Lower lobe of right lung (tissue), 2 donors: ENCODE measurements around the gene TMIE. TPM values are rescaled to one million over a fixed set of nuclear protein-coding genes. Genes with fewer than 3 reads are reported as not detected.

Source experiments
- ATAC-seq, 2 donors: fragments of 200-7000 bp; cut with Tn5 transposase; one replicate each; pipeline ENCODE4 v1.9.1; 2020 to 2022; ENCODE audit warnings: mild to moderate bottlenecking in 2 of 2, moderate library complexity in 2 of 2
- DNase-seq: peaks from one replicate; pipeline ENCODE4 v3.0.0-alpha.2; 2020
- H3K27ac ChIP-seq: fragments of 200-600 bp; one replicate; pipeline ENCODE4 v1.8.0; 2022
- H3K27me3 ChIP-seq: fragments of 200-600 bp; one replicate; pipeline ENCODE4 v1.8.0; 2022; ENCODE audit warnings: low read depth
- H3K36me3 ChIP-seq: fragments of 200-600 bp; one replicate; pipeline ENCODE4 v1.8.0; 2022; ENCODE audit warnings: mild to moderate bottlenecking
- H3K4me1 ChIP-seq: fragments of 200-600 bp; one replicate; pipeline ENCODE4 v1.8.0; 2022
- H3K4me3 ChIP-seq: fragments of 200-600 bp; one replicate; pipeline ENCODE4 v1.8.0; 2022; ENCODE audit warnings: mild to moderate bottlenecking
- H3K9me3 ChIP-seq: fragments of 200-600 bp; one replicate; pipeline ENCODE4 v1.8.0; 2022
- CTCF ChIP-seq: fragments of 200-600 bp; IDR thresholded peaks from one replicate; pipeline ENCODE4 v1.8.0; 2022; ENCODE audit warnings: antibody characterized with exemption, mild to moderate bottlenecking
- intact Hi-C: fragments of 100-400 bp; cut with DNase I; formaldehyde crosslinking; loops from one replicate; pipeline ENCODE4 v1.11.0; 2022
- total RNA-seq: library from RNA; stranded (reverse); fragmentation: NEBNext Ultra II Directional; extraction: Animal tissue kit (Norgen Biotek cat#: 25700); gene quantifications from one replicate; pipeline ENCODE4 v1.2.1, GENCODE V29; 2021
- donor health status: DM: no; HTN: yes; CAD: no; lungs with severe emphysema.

TMIE gene
- total RNA-seq, 1 donor from 2014 or later, result 1.0 TPM

DNA sequence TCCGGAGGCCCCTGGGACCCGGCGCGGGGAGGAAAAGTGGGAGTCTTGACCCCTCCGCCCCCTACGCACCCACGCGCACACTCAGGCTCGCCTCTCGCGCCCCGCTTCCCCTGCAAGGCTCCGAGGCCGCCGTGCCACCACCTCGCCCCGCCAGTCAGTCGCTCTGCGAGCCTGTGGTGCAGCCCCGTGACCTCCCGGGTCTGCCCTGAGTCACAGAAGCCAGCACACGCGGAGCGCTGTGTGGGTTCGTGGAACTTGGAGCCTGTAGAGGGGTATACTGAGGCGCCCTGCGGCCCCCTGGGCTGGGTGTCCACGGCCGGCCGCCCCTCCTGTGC lies 7.3 kb upstream of the TMIE start:
- peak overlapping the region; percentile 81 for H3K4me3 ChIP-seq
- H3K9me3 ChIP-seq, result no peaks in the 10 kb centered on the region
- peak; percentile 67 for DNase-seq
- H3K27ac ChIP-seq, result peak overlapping the region; percentile 90
- peak; percentile 7 to 9 for ATAC-seq
- intact Hi-C loops, result no loop called here
- no peak for TF ChIP-seq CTCF
- H3K4me1 ChIP-seq, result peaks cover 78% of the 10 kb centered on the region
- H3K27me3 ChIP-seq, result peaks cover 6% of the 10 kb centered on the region
- H3K36me3 ChIP-seq, result no peaks in the 10 kb centered on the region

DNA sequence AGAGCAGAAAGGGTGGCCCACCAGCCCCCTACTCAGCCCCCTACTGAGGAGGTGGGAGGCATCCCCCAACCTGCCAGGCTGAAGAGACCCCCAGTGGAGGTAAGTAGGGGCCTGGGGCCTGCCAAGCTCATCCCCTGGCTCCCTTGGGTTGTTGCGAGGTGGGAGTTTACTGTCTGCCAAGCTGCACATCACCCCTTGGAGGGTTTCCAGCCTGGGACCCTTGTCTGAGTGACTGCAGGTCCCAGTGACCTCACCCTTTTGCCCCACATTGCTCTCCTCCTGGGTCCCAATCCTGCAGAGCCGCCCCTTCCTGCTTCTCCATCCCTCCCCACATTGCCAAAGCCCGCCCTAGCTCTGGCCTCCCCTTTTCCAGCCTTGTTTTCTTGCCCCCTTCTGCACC lies 6.7 kb upstream of the TMIE start:
- peaks cover 78% of the 10 kb centered on the region for H3K4me1 ChIP-seq
- peak overlapping the region; percentile 90 for H3K27ac ChIP-seq
- intact Hi-C loops, result no loop called here
- no peak for ATAC-seq
- TF ChIP-seq CTCF, result no peak
- H3K36me3 ChIP-seq, result no peaks in the 10 kb centered on the region
- peaks cover 6% of the 10 kb centered on the region for H3K27me3 ChIP-seq
- DNase-seq, result no peak
- H3K4me3 ChIP-seq, result no peak overlapping the region
- no peaks in the 10 kb centered on the region for H3K9me3 ChIP-seq

DNA sequence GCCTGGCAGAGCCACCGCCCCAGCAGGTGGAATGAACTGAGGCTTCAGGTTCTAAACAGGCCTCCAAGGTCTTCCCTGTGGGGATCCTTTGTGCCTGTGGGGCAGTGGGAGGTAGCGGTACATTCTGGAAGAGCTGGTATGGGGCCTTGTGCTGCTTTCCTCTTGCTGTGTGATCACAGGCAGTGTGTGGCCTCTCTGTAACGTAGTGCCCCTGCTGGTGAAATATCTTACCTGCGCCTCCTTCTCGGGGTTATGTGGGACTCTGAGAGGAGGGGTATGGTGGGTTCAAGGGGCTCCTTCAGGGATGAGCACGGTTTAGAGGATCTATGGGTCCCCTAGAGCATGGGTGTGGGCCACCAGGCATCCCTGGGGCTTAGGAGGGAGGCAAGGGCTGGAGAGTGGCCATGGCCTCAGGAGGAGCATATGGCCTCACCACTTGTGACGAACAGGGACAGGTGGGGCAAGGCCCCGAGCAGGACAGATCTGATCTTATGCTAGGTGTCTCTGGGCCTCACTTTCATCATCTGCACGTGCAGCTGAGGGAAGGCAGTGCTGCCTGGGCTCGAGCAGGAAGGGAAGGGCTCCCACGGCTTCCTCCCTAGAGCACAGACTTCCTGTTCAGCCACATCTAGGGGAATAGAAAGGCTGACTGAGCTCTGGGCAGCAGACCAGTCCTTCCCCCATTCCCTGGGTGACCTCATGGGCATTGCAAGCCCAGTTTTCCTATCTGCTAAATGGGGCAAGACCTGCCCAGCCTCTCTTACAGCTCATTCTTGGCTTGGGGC lies 5.8 kb upstream of the TMIE start:
- peak; percentile 83 for DNase-seq
- Histone ChIP-seq H3K36me3 (no peaks in the 10 kb centered on the region), H3K4me1 (peaks cover 81% of the 10 kb centered on the region), H3K4me3 (no peak overlapping the region), H3K27ac (peak overlapping the region; percentile 90), H3K9me3 (no peaks in the 10 kb centered on the region), H3K27me3 (peaks cover 6% of the 10 kb centered on the region)
- intact Hi-C loops, result no loop called here
- TF ChIP-seq CTCF, result peak; percentile 24
- ATAC-seq, result peak; percentile 9 to 43

DNA sequence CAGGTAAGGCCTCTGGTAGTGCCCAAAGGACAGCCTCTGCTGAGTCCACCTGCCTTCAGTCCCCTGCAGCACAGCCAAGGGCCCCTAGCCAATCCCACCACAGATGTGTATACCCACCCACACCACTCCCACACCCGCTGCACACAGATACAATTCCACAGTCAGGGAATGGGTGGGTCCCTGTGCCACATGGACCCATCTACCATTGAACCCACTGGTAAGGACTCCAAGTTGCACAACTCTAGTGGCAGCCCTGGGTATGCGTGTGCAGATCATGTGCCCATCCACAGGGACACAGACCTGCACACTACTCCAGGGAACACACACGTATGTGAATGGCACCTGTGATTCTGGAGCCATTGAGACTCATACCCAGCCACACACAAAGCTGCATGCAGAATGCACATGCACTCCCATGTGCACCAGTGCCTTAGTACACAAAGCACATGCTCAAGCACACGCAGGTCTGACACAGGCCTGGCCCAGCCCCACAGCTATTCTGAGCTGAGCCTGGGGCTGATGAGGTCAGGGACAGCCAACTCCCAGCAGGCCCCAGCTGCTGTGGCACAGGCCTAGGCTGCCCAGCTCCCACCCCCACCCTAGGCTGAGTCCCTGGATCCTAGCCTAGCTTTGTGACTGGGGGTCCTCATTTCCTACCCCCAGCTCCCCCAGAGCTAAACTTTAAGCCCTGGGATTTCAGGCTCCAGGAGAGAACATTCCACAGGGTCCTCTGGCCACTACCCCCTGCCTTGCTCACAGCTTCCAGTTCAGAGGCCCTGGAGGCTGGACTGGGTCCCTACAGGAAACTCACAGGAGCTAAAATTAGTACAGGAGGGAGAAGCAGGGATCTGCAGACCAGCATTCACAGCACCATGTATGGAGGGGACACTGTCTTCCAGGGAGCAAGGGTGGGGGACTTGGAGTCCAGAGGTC lies 5.0 kb upstream of the TMIE start:
- no peak for TF ChIP-seq CTCF
- Histone ChIP-seq H3K4me3 (no peak overlapping the region), H3K4me1 (peaks cover 81% of the 10 kb centered on the region), H3K9me3 (no peaks in the 10 kb centered on the region), H3K27ac (peak overlapping the region; percentile 90), H3K27me3 (peaks cover 8% of the 10 kb centered on the region), H3K36me3 (no peaks in the 10 kb centered on the region)
- intact Hi-C loops, result no loop called here
- DNase-seq (no peak), ATAC-seq (no peak)

DNA sequence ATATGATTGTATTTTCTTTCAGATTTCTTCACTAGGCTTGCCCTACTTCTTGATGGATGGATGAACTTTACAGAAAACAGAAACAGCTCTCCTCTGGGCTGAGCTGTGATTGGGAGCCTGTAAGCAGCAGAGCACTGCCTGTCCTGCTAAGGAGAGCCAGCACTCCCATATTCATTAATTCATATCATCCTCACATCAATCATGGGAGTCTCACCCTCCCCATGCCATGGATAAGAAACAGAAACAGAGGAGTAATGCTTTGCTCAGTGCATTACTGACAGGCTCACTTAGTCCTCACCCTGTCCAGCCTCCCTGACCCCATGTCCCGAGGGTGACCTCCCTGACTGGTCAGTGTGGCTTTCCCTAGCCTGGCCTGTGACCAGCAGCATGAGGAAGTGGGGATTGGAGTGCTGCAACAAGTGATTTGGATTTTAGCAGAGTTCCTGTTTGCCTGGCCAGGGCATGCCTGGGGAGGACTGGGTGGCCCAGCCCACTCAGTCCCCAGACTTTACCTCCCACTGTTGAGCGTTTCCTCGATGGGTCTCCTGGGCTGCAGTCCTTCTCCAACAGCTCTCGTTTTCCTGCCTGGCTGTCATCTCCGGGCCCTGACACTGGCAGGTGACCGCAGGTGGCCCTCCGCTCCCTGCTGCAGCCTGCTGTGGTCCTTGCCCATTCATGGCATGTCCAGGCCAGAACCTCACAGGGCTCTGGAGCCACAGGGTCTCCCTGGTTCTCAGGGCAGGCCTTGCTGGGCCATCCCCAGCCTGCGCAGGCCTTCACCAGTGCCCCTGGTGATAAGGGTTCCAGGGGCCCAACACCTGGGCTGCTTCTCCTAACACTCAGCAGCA lies 1.3 kb upstream of the TMIE start:
- DNase-seq, result peak; percentile 83
- no peak for TF ChIP-seq CTCF
- intact Hi-C loops, result loop anchor here (10.0 kb wide), 1 partner anchor 195 kb away; no protein-coding TSS in a partner anchor

More for the DNA sequence above, 1.3 kb upstream of the TMIE start:
- ATAC-seq, result peak; percentile 47 to 81
- Histone ChIP-seq H3K4me3 (no peak overlapping the region), H3K27ac (peak overlapping the region; percentile 41), H3K4me1 (peaks cover 50% of the 10 kb centered on the region), H3K27me3 (peaks cover 20% of the 10 kb centered on the region), H3K36me3 (no peaks in the 10 kb centered on the region), H3K9me3 (no peaks in the 10 kb centered on the region)
